GM23248 (cell line): ENCODE results near the gene DNAJC1. TPM values are rescaled to one million over a fixed set of nuclear protein-coding genes. Genes with fewer than 3 reads are reported as not detected.

ENCODE experiments used
- DNase-seq: peaks from one replicate; pipeline ENCODE4 v3.0.0-alpha.2; 2015
- H2AFZ ChIP-seq: fragments of 200-600 bp; sonication (generic); 2 replicates; pipeline ENCODE4 v1.6.1; 2016; ENCODE audit warnings: antibody characterized with exemption
- H3F3A ChIP-seq: fragments of 200-600 bp; sonication (generic); 2 replicates; pipeline ENCODE4 v1.6.1; 2016; ENCODE audit warnings: mild to moderate bottlenecking, antibody characterized with exemption, mixed run types; ENCODE audit not compliant: insufficient read depth
- H3K27ac ChIP-seq: fragments of 200-600 bp; sonication (generic); 2 replicates; pipeline ENCODE4 v1.5.1; 2016; ENCODE audit warnings: mild to moderate bottlenecking
- H3K27me3 ChIP-seq: fragments of 200-600 bp; sonication (generic); replicated peaks from 2 replicates; pipeline ENCODE4 v1.6.1; 2016; ENCODE audit warnings: mild to moderate bottlenecking; ENCODE audit not compliant: insufficient read depth
- H3K36me3 ChIP-seq: fragments of 200-600 bp; sonication (generic); 2 replicates; pipeline ENCODE4 v1.6.1; 2016; ENCODE audit warnings: low read depth, mild to moderate bottlenecking
- H3K4me1 ChIP-seq: fragments of 200-600 bp; sonication (generic); 2 replicates; pipeline ENCODE4 v1.6.1; 2016; ENCODE audit warnings: mild to moderate bottlenecking; ENCODE audit not compliant: insufficient read depth
- H3K4me2 ChIP-seq: fragments of 200-600 bp; sonication (generic); one replicate; pipeline ENCODE4 v1.6.1; 2016; ENCODE audit warnings: mild to moderate bottlenecking; ENCODE audit not compliant: unreplicated experiment
- H3K4me3 ChIP-seq: fragments of 200-600 bp; sonication (generic); 2 replicates; pipeline ENCODE4 v1.5.1; 2016; ENCODE audit warnings: mild to moderate bottlenecking
- H3K79me2 ChIP-seq: fragments of 200-600 bp; sonication (generic); 2 replicates; pipeline ENCODE4 v1.6.1; 2016; ENCODE audit warnings: mild to moderate bottlenecking; ENCODE audit not compliant: insufficient read depth
- H3K9ac ChIP-seq: fragments of 200-600 bp; sonication (generic); 2 replicates; pipeline ENCODE4 v1.6.1; 2016; ENCODE audit warnings: mild to moderate bottlenecking
- H3K9me2 ChIP-seq: fragments of 200-600 bp; sonication (generic); 2 replicates; pipeline ENCODE4 v1.6.1; 2016; ENCODE audit warnings: mixed run types, mild to moderate bottlenecking, moderate library complexity; ENCODE audit not compliant: insufficient read depth
- H3K9me3 ChIP-seq: fragments of 200-600 bp; sonication (generic); one replicate; pipeline ENCODE4 v1.6.1; 2017; ENCODE audit warnings: low read depth
- H4K20me1 ChIP-seq: fragments of 200-600 bp; sonication (generic); 2 replicates; pipeline ENCODE4 v1.6.0; 2016; ENCODE audit not compliant: insufficient read depth
- EZH2 ChIP-seq: fragments of 200-600 bp; sonication (generic); IDR thresholded peaks from 2 replicates; pipeline ENCODE4 v1.6.1; 2018; ENCODE audit warnings: antibody characterized with exemption, mild to moderate bottlenecking; ENCODE audit not compliant: insufficient read depth, poor library complexity, severe bottlenecking
- EZH2phosphoT487 ChIP-seq: fragments of 200-600 bp; sonication (generic); IDR thresholded peaks from 2 replicates; pipeline ENCODE4 v1.6.1; 2018; ENCODE audit warnings: antibody characterized with exemption, moderate library complexity, mild to moderate bottlenecking, low read depth; ENCODE audit not compliant: insufficient read depth
- WGBS, 2 experiments: methylation state at CpG; one replicate each; pipeline ENCODE4 v1.1.6; 2015 to 2017; ENCODE audit warnings: low lambda C conversion rate in 2 of 2, low coverage in 1 of 2; ENCODE audit errors: missing lambda C conversion rate in 2 of 2; 5-methylcytosine and 5-hydroxymethylcytosine counted together
- in situ Hi-C: fragments of 300-500 bp; cut with MboI; formaldehyde crosslinking; loops from 2 replicates; pipeline ENCODE4 v1.15.0; 2020
- polyA plus RNA-seq: library from polyadenylated mRNA; unstranded; fragments of >200 nt; fragmentation: Nextera tagmentation; extraction: Ambion mirVana; gene quantifications from 2 replicates; pipeline ENCODE4 v1.2.1, GENCODE V29; 2016
- total RNA-seq: library from RNA; depleted of rRNA; stranded (reverse); fragments of >200 nt; shearing (Covaris generic); gene quantifications from 2 replicates; pipeline ENCODE4 v1.2.3, GENCODE V29; 2014

DNAJC1 gene
- total and polyA plus RNA-seq, 2 experiments from 2014 or later = 50.9 to 63.9 TPM

DNA sequence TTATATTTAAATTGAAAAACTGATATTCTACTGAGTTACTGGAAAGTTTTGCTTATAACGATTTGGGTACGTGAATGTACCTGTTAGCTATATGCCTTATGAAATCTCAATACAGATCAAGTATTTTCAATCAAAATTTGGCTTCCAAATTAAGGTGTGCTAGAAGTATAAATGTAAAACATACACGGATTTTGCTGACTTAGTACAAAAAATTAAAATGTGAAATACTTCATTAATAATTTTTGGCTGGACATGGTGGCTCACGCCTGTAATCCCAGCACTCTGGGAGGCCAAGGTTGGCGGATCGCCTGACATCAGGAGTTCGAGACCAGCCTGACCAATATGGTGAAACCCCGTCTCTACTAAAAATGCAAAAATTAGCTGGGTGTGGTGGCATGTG, 11.7 kb downstream of the DNAJC1 start:
- WGBS, 2 experiments = 92 to 93% methylated on average over 8 of the region's 8 CpGs
- no peak for TF ChIP-seq EZH2
- TF ChIP-seq EZH2phosphoT487 = no peak
- Histone ChIP-seq H3K27ac (no peak overlapping the region), H3K4me2 (no peak overlapping the region), H3K9me2 (no peaks in the 10 kb centered on the region), H4K20me1 (no peaks in the 10 kb centered on the region), H3F3A (peaks cover 8% of the 10 kb centered on the region; the same call in 1 of the 2 replicates), H3K36me3 (no peaks in the 10 kb centered on the region), H3K4me1 (0 out of 2 replicates have a peak, but pooled peaks cover 16% of the 10 kb centered on the region), H3K4me3 (no peak overlapping the region), H3K79me2 (peaks cover 98% of the 10 kb centered on the region), H3K9ac (no peak overlapping the region), H2AFZ (no peak overlapping the region), H3K9me3 (no peaks in the 10 kb centered on the region), H3K27me3 (no peaks in the 10 kb centered on the region)
- DNase-seq = no peak
- in situ Hi-C loops = no loop called here

DNA sequence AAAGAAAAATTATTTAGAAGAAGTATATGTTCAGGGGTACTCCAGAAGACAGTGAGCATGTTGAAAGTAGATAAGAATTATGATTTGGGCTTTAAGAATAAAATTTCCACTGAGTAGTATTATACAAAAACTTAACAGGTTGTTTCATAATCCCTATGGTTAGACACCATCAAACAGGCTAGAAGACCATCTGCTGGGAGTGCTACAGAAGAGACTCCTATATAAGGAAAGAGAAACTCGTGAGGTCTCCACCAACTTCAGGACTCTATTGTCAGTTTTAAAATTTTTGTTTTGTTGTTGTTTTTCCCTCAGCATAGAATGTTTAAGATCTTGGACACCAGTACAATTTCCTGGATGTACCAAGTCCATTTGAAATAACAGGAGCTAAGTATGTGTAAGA, 13.1 kb downstream of the DNAJC1 start:
- in situ Hi-C loops = no loop called here
- no peak overlapping the region for H3K4me2 ChIP-seq
- TF ChIP-seq EZH2 (no peak), EZH2phosphoT487 (no peak)
- H3F3A ChIP-seq = peaks cover 8% of the 10 kb centered on the region; the same call in 1 of the 2 replicates
- no peaks in the 10 kb centered on the region for H3K36me3 ChIP-seq
- H4K20me1 ChIP-seq = no peaks in the 10 kb centered on the region
- WGBS, 2 experiments = 92 to 96% methylated on average over 1 of the region's 1 CpG
- H3K79me2 ChIP-seq = peaks cover 98% of the 10 kb centered on the region
- H3K9ac ChIP-seq = no peak overlapping the region
- H3K27ac ChIP-seq = no peak overlapping the region
- H3K27me3 ChIP-seq = no peaks in the 10 kb centered on the region
- no peak overlapping the region for H2AFZ ChIP-seq
- H3K9me2 ChIP-seq = no peaks in the 10 kb centered on the region
- H3K4me3 ChIP-seq = no peak overlapping the region
- H3K9me3 ChIP-seq = no peaks in the 10 kb centered on the region
- DNase-seq = no peak
- 0 out of 2 replicates have a peak, but pooled peaks cover 12% of the 10 kb centered on the region for H3K4me1 ChIP-seq

DNA sequence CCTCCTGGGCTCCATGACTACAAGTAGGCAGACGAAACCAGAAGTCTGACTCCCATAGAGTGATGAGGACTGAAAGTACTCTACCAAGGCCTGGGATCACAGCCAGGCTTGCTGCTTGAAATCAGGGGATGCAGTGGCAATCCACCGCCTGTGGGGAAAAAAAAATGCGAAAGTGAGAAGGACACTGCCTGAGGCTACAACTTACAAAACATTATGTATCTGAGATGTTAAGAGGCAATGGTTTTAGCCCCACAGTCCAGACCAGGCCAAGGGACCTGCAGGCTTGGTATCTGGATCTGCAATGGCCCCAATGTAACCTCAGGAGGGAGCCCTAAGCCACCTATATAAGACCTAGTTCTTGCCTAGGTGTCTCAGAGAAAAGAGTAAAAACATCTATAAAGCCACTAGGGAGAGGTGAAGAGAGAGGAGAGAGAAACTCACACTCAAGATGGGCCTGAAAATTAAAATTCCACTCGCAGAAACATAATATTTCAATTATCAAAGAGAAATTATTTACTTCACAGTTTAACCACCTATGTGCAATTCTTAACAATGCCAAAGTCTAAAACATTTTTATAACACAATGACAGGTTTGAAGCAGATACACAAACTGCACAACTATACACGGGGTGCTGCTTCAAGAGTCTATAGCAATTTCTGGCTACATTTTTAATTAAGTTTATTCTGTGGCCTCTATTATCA, 13.9 kb downstream of the DNAJC1 start:
- no peaks in the 10 kb centered on the region for H3K27me3 ChIP-seq
- H2AFZ ChIP-seq = no peak overlapping the region
- peaks cover 8% of the 10 kb centered on the region; the same call in 1 of the 2 replicates for H3F3A ChIP-seq
- no peak overlapping the region for H3K4me2 ChIP-seq
- DNase-seq = peak; percentile 91
- no peaks in the 10 kb centered on the region for H3K9me3 ChIP-seq
- H4K20me1 ChIP-seq = no peaks in the 10 kb centered on the region
- TF ChIP-seq EZH2 (no peak), EZH2phosphoT487 (no peak)
- no peaks in the 10 kb centered on the region for H3K9me2 ChIP-seq
- 42 to 50% methylated on average over 5 of the region's 5 CpGs for WGBS, 2 experiments
- no peaks in the 10 kb centered on the region for H3K36me3 ChIP-seq
- in situ Hi-C loops = no loop called here
- peaks cover 97% of the 10 kb centered on the region for H3K79me2 ChIP-seq
- H3K27ac ChIP-seq = peak overlapping the region; percentile 46
- no peak overlapping the region for H3K4me3 ChIP-seq
- H3K4me1 ChIP-seq = 0 out of 2 replicates have a peak, but pooled peaks cover 8% of the 10 kb centered on the region
- H3K9ac ChIP-seq = peak overlapping the region; percentile 1; the same call in 1 of the 2 replicates

DNA sequence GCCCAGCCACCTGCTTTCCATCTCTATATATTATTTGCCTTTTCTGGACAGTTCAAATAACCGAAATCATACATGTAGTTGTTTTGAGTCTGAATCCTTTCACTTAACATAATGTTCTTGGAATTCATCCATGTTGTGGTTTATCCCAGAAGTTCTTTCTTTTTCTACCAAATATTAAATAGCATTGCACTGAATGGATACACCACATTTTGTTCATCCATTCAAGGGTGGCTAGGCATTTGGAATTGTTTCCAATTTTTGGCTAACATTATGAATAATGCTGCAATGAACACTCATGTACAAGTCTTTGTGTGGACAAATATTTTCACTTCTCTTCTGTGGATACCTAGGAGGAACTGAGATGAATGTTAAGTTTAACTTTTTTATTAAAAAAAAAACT, 18.0 kb downstream of the DNAJC1 start:
- Histone ChIP-seq H3K36me3 (no peaks in the 10 kb centered on the region), H3K9ac (no peak overlapping the region), H4K20me1 (no peaks in the 10 kb centered on the region), H3F3A (peaks cover 8% of the 10 kb centered on the region; the same call in 1 of the 2 replicates), H3K27ac (no peak overlapping the region), H3K4me3 (no peak overlapping the region), H3K4me1 (0 out of 2 replicates have a peak, but pooled peaks cover 8% of the 10 kb centered on the region), H3K27me3 (no peaks in the 10 kb centered on the region), H3K9me2 (no peaks in the 10 kb centered on the region), H3K4me2 (no peak overlapping the region), H2AFZ (no peak overlapping the region), H3K9me3 (no peaks in the 10 kb centered on the region), H3K79me2 (peaks cover 97% of the 10 kb centered on the region)
- DNase-seq = peak; percentile 45
- 13 to 19% methylated on average over 1 of the region's 1 CpG for WGBS, 2 experiments
- no peak for TF ChIP-seq EZH2phosphoT487
- in situ Hi-C loops = no loop called here
